HEK293 (cell line): ENCODE measurements around the gene AP3B1.

Experiments used
- CTCF ChIA-PET: fragments of 350-600 bp; formaldehyde crosslinking; extraction: SDS; loops from one replicate; lab custom pipeline; 2021; ENCODE audit warnings: antibody characterized with exemption; lab: Yijun Ruan, JAX
- POLR2A ChIA-PET: fragments of 300-600 bp; formaldehyde crosslinking; extraction: SDS; loops from one replicate; lab custom pipeline; 2020; ENCODE audit warnings: antibody characterized with exemption, inconsistent platforms; lab: Yijun Ruan, JAX
- H3K27ac ChIP-seq: fragments of 200-500 bp; sonication (Bioruptor generic); 2 replicates; pipeline ENCODE4 v1.5.1; 2014; ENCODE audit warnings: low read depth, low read length, control low read depth, inconsistent platforms; ENCODE audit errors: extremely low read depth
- H3K36me3 ChIP-seq, 2 experiments: fragments of 200-500 bp in 1 of 2; sonication (Bioruptor generic) in 1 of 2; 1 replicate in 1 of 2; 2 replicates in 1 of 2; pipeline ENCODE4 v1.5.1; 2014 to 2017; ENCODE audit warnings: inconsistent platforms in 2 of 2, low read length in 2 of 2; ENCODE audit not compliant: control insufficient read depth in 2 of 2, insufficient read depth in 1 of 2
- H3K4me1 ChIP-seq: fragments of 200-500 bp; sonication (Bioruptor generic); 2 replicates; pipeline ENCODE4 v1.5.1; 2014; ENCODE audit warnings: mild to moderate bottlenecking, low read length, inconsistent platforms; ENCODE audit not compliant: control insufficient read depth, insufficient read depth
- H3K4me3 ChIP-seq: 2 replicates; pipeline ENCODE4 v1.5.1; 2011; ENCODE audit warnings: low read depth, mild to moderate bottlenecking, control low read depth, low read length, moderate library complexity
- H3K9me3 ChIP-seq: fragments of 200-500 bp; sonication (Bioruptor generic); 2 replicates; pipeline ENCODE4 v1.5.1; 2014; ENCODE audit warnings: low read depth, low read length, inconsistent platforms; ENCODE audit not compliant: control insufficient read depth, insufficient read depth
- GFI1B ChIP-seq: fragments of 450-650 bp; formaldehyde crosslinking; IDR thresholded peaks from 2 replicates; pipeline ENCODE4 v1.5.1; 2016; ENCODE audit warnings: missing biosample characterization, missing genetic modification characterization
- IKZF3 ChIP-seq: fragments of 450-650 bp; IDR thresholded peaks from 2 replicates; pipeline ENCODE4 v1.5.0; 2018; ENCODE audit warnings: missing biosample characterization, mild to moderate bottlenecking, missing genetic modification characterization, moderate library complexity
- KLF10 ChIP-seq: fragments of 450-650 bp; IDR thresholded peaks from 2 replicates; pipeline ENCODE4 v1.5.1; 2018; ENCODE audit warnings: missing biosample characterization, mild to moderate bottlenecking, missing genetic modification characterization
- KLF7 ChIP-seq: fragments of 450-650 bp; formaldehyde crosslinking; IDR thresholded peaks from 2 replicates; pipeline ENCODE4 v1.5.1; 2016; ENCODE audit warnings: missing biosample characterization, missing genetic modification characterization, borderline replicate concordance
- KLF9 ChIP-seq: fragments of 450-650 bp; formaldehyde crosslinking; IDR thresholded peaks from 2 replicates; pipeline ENCODE4 v1.5.1; 2016; ENCODE audit warnings: missing biosample characterization, missing genetic modification characterization, low read depth
- MYNN ChIP-seq: fragments of 450-650 bp; formaldehyde crosslinking; IDR thresholded peaks from 2 replicates; pipeline ENCODE4 v1.5.1; 2016; ENCODE audit warnings: missing biosample characterization, missing genetic modification characterization, borderline replicate concordance
- SCRT2 ChIP-seq: fragments of 450-650 bp; formaldehyde crosslinking; IDR thresholded peaks from 2 replicates; pipeline ENCODE4 v1.5.1; 2016; ENCODE audit warnings: missing biosample characterization, missing genetic modification characterization
- SETDB1 ChIP-seq: IDR thresholded peaks from one replicate; pipeline ENCODE4 v1.6.1; 2017; ENCODE audit warnings: mild to moderate bottlenecking, low read length, moderate library complexity, mixed read lengths; ENCODE audit not compliant: insufficient read length
- TCF7L2 ChIP-seq: IDR thresholded peaks from 2 replicates; pipeline ENCODE4 v1.6.1; 2011; ENCODE audit warnings: low read depth, mild to moderate bottlenecking, inconsistent platforms, low read length, moderate library complexity, borderline replicate concordance
- ZNF112 ChIP-seq: fragments of 450-650 bp; formaldehyde crosslinking; IDR thresholded peaks from 2 replicates; pipeline ENCODE4 v1.5.0; 2017; ENCODE audit warnings: missing biosample characterization, missing genetic modification characterization
- ZNF121 ChIP-seq: fragments of 450-650 bp; formaldehyde crosslinking; IDR thresholded peaks from 2 replicates; pipeline ENCODE4 v1.5.1; 2016; ENCODE audit warnings: missing biosample characterization, missing genetic modification characterization
- ZNF169 ChIP-seq: fragments of 450-650 bp; formaldehyde crosslinking; IDR thresholded peaks from 2 replicates; pipeline ENCODE4 v1.5.1; 2016; ENCODE audit warnings: missing biosample characterization, missing genetic modification characterization
- ZNF175 ChIP-seq: fragments of 450-650 bp; formaldehyde crosslinking; IDR thresholded peaks from 2 replicates; pipeline ENCODE4 v1.5.1; 2016; ENCODE audit warnings: missing biosample characterization, missing genetic modification characterization
- ZNF211 ChIP-seq: fragments of 450-650 bp; formaldehyde crosslinking; IDR thresholded peaks from 2 replicates; pipeline ENCODE4 v1.5.1; 2016; ENCODE audit warnings: low read depth, missing biosample characterization, missing genetic modification characterization
- ZNF292 ChIP-seq: fragments of 450-650 bp; formaldehyde crosslinking; IDR thresholded peaks from 2 replicates; pipeline ENCODE4 v1.5.1; 2016; ENCODE audit warnings: low read depth, missing biosample characterization, missing genetic modification characterization, borderline replicate concordance
- ZNF311 ChIP-seq: fragments of 450-650 bp; formaldehyde crosslinking; IDR thresholded peaks from 2 replicates; pipeline ENCODE4 v1.5.1; 2017; ENCODE audit warnings: missing biosample characterization, missing genetic modification characterization, borderline replicate concordance
- ZNF37A ChIP-seq: fragments of 450-650 bp; IDR thresholded peaks from 2 replicates; pipeline ENCODE4 v1.5.1; 2018; ENCODE audit warnings: missing biosample characterization, missing genetic modification characterization
- ZNF513 ChIP-seq: fragments of 450-650 bp; IDR thresholded peaks from 2 replicates; pipeline ENCODE4 v1.5.1; 2018; ENCODE audit warnings: missing biosample characterization, missing genetic modification characterization
- ZNF518A ChIP-seq: fragments of 450-650 bp; formaldehyde crosslinking; conservative IDR thresholded peaks from 2 replicates; pipeline ENCODE4 v1.5.1; 2016; ENCODE audit warnings: low read depth, missing biosample characterization, missing genetic modification characterization
- ZNF521 ChIP-seq: fragments of 450-650 bp; formaldehyde crosslinking; IDR thresholded peaks from 2 replicates; pipeline ENCODE4 v1.5.1; 2017; ENCODE audit warnings: missing biosample characterization, mild to moderate bottlenecking, missing genetic modification characterization
- ZNF530 ChIP-seq: fragments of 450-650 bp; formaldehyde crosslinking; IDR thresholded peaks from 2 replicates; pipeline ENCODE4 v1.5.1; 2016; ENCODE audit warnings: low read depth, missing biosample characterization, missing genetic modification characterization
- ZNF549 ChIP-seq: fragments of 450-650 bp; IDR thresholded peaks from 2 replicates; pipeline ENCODE4 v1.5.1; 2018; ENCODE audit warnings: missing biosample characterization, missing genetic modification characterization, mild to moderate bottlenecking, inconsistent platforms, moderate library complexity
- ZNF626 ChIP-seq: fragments of 450-650 bp; sonication (Bioruptor Pico); formaldehyde crosslinking; IDR thresholded peaks from 2 replicates; pipeline ENCODE4 v1.5.1; 2018; ENCODE audit warnings: missing biosample characterization, missing genetic modification characterization, inconsistent platforms
- ZNF629 ChIP-seq: fragments of 450-650 bp; formaldehyde crosslinking; IDR thresholded peaks from 2 replicates; pipeline ENCODE4 v1.5.1; 2017; ENCODE audit warnings: missing biosample characterization, missing genetic modification characterization
- ZNF654 ChIP-seq: fragments of 450-650 bp; formaldehyde crosslinking; IDR thresholded peaks from 2 replicates; pipeline ENCODE4 v1.5.1; 2016; ENCODE audit warnings: low read depth, missing biosample characterization, missing genetic modification characterization
- ZNF664 ChIP-seq: fragments of 450-650 bp; formaldehyde crosslinking; IDR thresholded peaks from 2 replicates; pipeline ENCODE4 v1.5.1; 2016; ENCODE audit warnings: missing biosample characterization, missing genetic modification characterization
- ZNF777 ChIP-seq: fragments of 450-650 bp; formaldehyde crosslinking; IDR thresholded peaks from 2 replicates; pipeline ENCODE4 v1.5.1; 2017; ENCODE audit warnings: missing biosample characterization, missing genetic modification characterization, borderline replicate concordance
- ZSCAN30 ChIP-seq: fragments of 450-650 bp; IDR thresholded peaks from 2 replicates; pipeline ENCODE4 v1.5.1; 2018; ENCODE audit warnings: missing biosample characterization, mild to moderate bottlenecking, missing genetic modification characterization, moderate library complexity

Gene AP3B1

GRCh38 chr5:78000191-78000590 is 294.3 kb downstream of the AP3B1 start:
- Histone ChIP-seq H3K9me3 (no peaks in the 10 kb centered on the region), H3K4me1 (peaks cover 10% of the 10 kb centered on the region; the same call in 1 of the 2 replicates), H3K4me3 (no peak overlapping the region), H3K27ac (no peak overlapping the region), H3K36me3 (no peaks in the 10 kb centered on the region; a peak in 1 of 3 replicates)
- POLR2A ChIA-PET = no interaction called here
- CTCF ChIA-PET = interaction anchor here (1.2 kb wide), 1 partner anchor 133 kb away, joined by 3 read pairs; no protein-coding TSS in a partner anchor
- no peak for TF ChIP-seq MYNN (tag by site-specific recombination)
- TF ChIP-seq ZNF175 (tag by site-specific recombination) = no peak
- TF ChIP-seq ZNF521 (tag by site-specific recombination) = no peak
- TF ChIP-seq ZNF626 (tag by site-specific recombination) = no peak
- no peak for TF ChIP-seq ZNF513 (tag by site-specific recombination)
- TF ChIP-seq GFI1B (tag by site-specific recombination) = no peak
- TF ChIP-seq SCRT2 (tag by site-specific recombination) = no peak
- no peak for TF ChIP-seq KLF9 (tag by site-specific recombination)
- no peak for TF ChIP-seq ZNF654 (tag by site-specific recombination)
- no peak for TF ChIP-seq KLF10 (tag by site-specific recombination)
- no peak for TF ChIP-seq TCF7L2
- TF ChIP-seq ZNF37A (tag by site-specific recombination) = no peak
- no peak for TF ChIP-seq ZNF211 (tag by site-specific recombination)
- TF ChIP-seq ZNF530 (tag by site-specific recombination) = no peak
- TF ChIP-seq ZNF629 (tag by site-specific recombination) = no peak
- TF ChIP-seq IKZF3 = no peak

GRCh38 chr5:77999399-77999798 is 295.1 kb downstream of the AP3B1 start:
- Histone ChIP-seq H3K36me3 (no peaks in the 10 kb centered on the region; a peak in 1 of 3 replicates), H3K4me3 (no peak overlapping the region), H3K9me3 (no peaks in the 10 kb centered on the region)
- POLR2A ChIA-PET = no interaction called here
- no peak for TF ChIP-seq ZNF518A
- TF ChIP-seq ZNF112 = no peak
- no peak for TF ChIP-seq ZNF664 (tag by site-specific recombination)
- TF ChIP-seq ZSCAN30 (tag by site-specific recombination) = no peak
- no peak for TF ChIP-seq ZNF169 (tag by site-specific recombination)
- no peak for TF ChIP-seq ZNF549 (tag by site-specific recombination)
- TF ChIP-seq ZNF292 = no peak
- no peak for TF ChIP-seq ZNF121 (tag by site-specific recombination)
- TF ChIP-seq KLF7 (tag by site-specific recombination) = no peak
- no peak for TF ChIP-seq ZNF311 (tag by site-specific recombination)
- TF ChIP-seq SETDB1 = no peak
- TF ChIP-seq ZNF777 = no peak
- TF ChIP-seq, all 188 proteins: peak for 0
- CTCF ChIA-PET = no interaction called here
- Histone ChIP-seq H3K27ac (no peak overlapping the region), H3K4me1 (peaks cover 7% of the 10 kb centered on the region; the same call in 1 of the 2 replicates)
